Measurements from ENCODE around the gene DAB1.
"Not testable (repeated sequence)": the region's sequence is repeated elsewhere in the genome, so short reads cannot be mapped to it uniquely, and the experiment has no call there.

The DAB1 gene

GRCh38 chr1:57344265-57344664 is 79.6 kb downstream of the DAB1 start:
- no peaks in the 10 kb centered on the region for H3K9me2 ChIP-seq (replicated peaks; ENCODE audit: insufficient read depth, low read length)
- H4K20me1 ChIP-seq (ENCODE audit: low read depth, low read length): no peaks in the 10 kb centered on the region
- no peaks in the 10 kb centered on the region for H3K9me3 ChIP-seq (ENCODE audit: insufficient read depth, low read length)
- H3K4me2 ChIP-seq (ENCODE audit: low read depth, low read length, poor library complexity, severe bottlenecking): no peak overlapping the region
- no peaks in the 10 kb centered on the region for H3K79me2 ChIP-seq (ENCODE audit: insufficient read depth, low read length)
- no peak overlapping the region for H3K27ac ChIP-seq (ENCODE audit: low read depth, low read length)
- H3K36me3 ChIP-seq (ENCODE audit: low read length): no peaks in the 10 kb centered on the region
- no peak overlapping the region for H2AFZ ChIP-seq (ENCODE audit: low read depth, low read length, severe bottlenecking)
- no peak overlapping the region for H3K4me3 ChIP-seq (ENCODE audit: insufficient read depth, low read length, poor library complexity, severe bottlenecking)
- no peaks in the 10 kb centered on the region for H3K27me3 ChIP-seq (ENCODE audit: low read length)
- no peaks in the 10 kb centered on the region for H3F3A ChIP-seq (ENCODE audit: insufficient read depth)
- H3K9ac ChIP-seq (ENCODE audit: low read length): no peak overlapping the region
- TF ChIP-seq EZH2phosphoT487 (conservative IDR thresholded peaks at IDR 0.05; ENCODE audit: low read length) (no peak), CTCF (IDR thresholded peaks at IDR 0.05; ENCODE audit: insufficient read depth, low read length, poor library complexity, severe bottlenecking) (no peak)

- H3K79me2 ChIP-seq (ENCODE audit: insufficient read depth, low read length); H3K4me3 ChIP-seq (ENCODE audit: insufficient read depth, low read length, poor library complexity, severe bottlenecking); H2AFZ ChIP-seq (ENCODE audit: low read depth, low read length, severe bottlenecking); H3K27me3 ChIP-seq (ENCODE audit: low read length); H3K36me3 ChIP-seq (ENCODE audit: low read length); H3K9me3 ChIP-seq (ENCODE audit: insufficient read depth, low read length); H3K4me2 ChIP-seq (ENCODE audit: low read depth, low read length, poor library complexity, severe bottlenecking); H3K27ac ChIP-seq (ENCODE audit: low read depth, low read length); H4K20me1 ChIP-seq (ENCODE audit: low read depth, low read length); H3K9me2 ChIP-seq (replicated peaks; ENCODE audit: insufficient read depth, low read length); H3F3A ChIP-seq (ENCODE audit: insufficient read depth); H3K9ac ChIP-seq (ENCODE audit: low read length): not testable (repeated sequence)
Observed at GRCh38 chr1:57343298-57343915, 80.5 kb downstream of the DAB1 start.

- H3K9me2 ChIP-seq (replicated peaks; ENCODE audit: insufficient read depth, low read length): no peaks in the 10 kb centered on the region
Observed at GRCh38 chr1:57341721-57342120, 82.1 kb downstream of the DAB1 start.

More at GRCh38 chr1:57341721-57342120, 82.1 kb downstream of the DAB1 start:
- Histone ChIP-seq H3F3A (ENCODE audit: insufficient read depth) (no peaks in the 10 kb centered on the region), H3K9me3 (ENCODE audit: insufficient read depth, low read length) (no peaks in the 10 kb centered on the region), H3K27me3 (ENCODE audit: low read length) (no peaks in the 10 kb centered on the region), H3K4me2 (ENCODE audit: low read depth, low read length, poor library complexity, severe bottlenecking) (no peak overlapping the region), H3K9ac (ENCODE audit: low read length) (no peak overlapping the region), H2AFZ (ENCODE audit: low read depth, low read length, severe bottlenecking) (no peak overlapping the region), H3K4me3 (ENCODE audit: insufficient read depth, low read length, poor library complexity, severe bottlenecking) (no peak overlapping the region), H3K27ac (ENCODE audit: low read depth, low read length) (no peak overlapping the region), H3K79me2 (ENCODE audit: insufficient read depth, low read length) (no peaks in the 10 kb centered on the region), H4K20me1 (ENCODE audit: low read depth, low read length) (no peaks in the 10 kb centered on the region), H3K36me3 (ENCODE audit: low read length) (no peaks in the 10 kb centered on the region)
- TF ChIP-seq EZH2phosphoT487 (conservative IDR thresholded peaks at IDR 0.05; ENCODE audit: low read length) (no peak), CTCF (IDR thresholded peaks at IDR 0.05; ENCODE audit: insufficient read depth, low read length, poor library complexity, severe bottlenecking) (no peak)
